HG03565 (cell line): Measurements from ENCODE around the gene LMO7.

Source experiments
- ATAC-seq: cut with Tn5 transposase; IDR thresholded peaks from one replicate; pipeline ENCODE4 v1.9.1; 2021; ENCODE audit warnings: mild to moderate bottlenecking, moderate library complexity; ENCODE audit not compliant: unreplicated experiment

Gene LMO7

GRCh38 chr13:75796825-75797224 is 160.7 kb downstream of the LMO7 start:
- no peak for ATAC-seq

GRCh38 chr13:75797239-75797638 is 161.1 kb downstream of the LMO7 start:
- no peak for ATAC-seq

- ATAC-seq: no peak
Observed at GRCh38 chr13:75797719-75798118, 161.6 kb downstream of the LMO7 start.

- ATAC-seq: no peak
Observed at GRCh38 chr13:75798353-75799255, 162.5 kb downstream of the LMO7 start.

- no peak for ATAC-seq
Observed at GRCh38 chr13:75800545-75800944, 164.4 kb downstream of the LMO7 start.

- ATAC-seq: no peak
Observed at GRCh38 chr13:75801388-75801945, 165.3 kb downstream of the LMO7 start.

GRCh38 chr13:75802161-75802560 is 166.0 kb downstream of the LMO7 start:
- ATAC-seq: no peak

- peak; percentile 77 for ATAC-seq
Observed at GRCh38 chr13:75803164-75803611, 167.1 kb downstream of the LMO7 start.

- ATAC-seq: no peak
Observed at GRCh38 chr13:75804054-75804453, 167.9 kb downstream of the LMO7 start.

- no peak for ATAC-seq
Observed at GRCh38 chr13:75804605-75805004, 168.5 kb downstream of the LMO7 start.

- ATAC-seq: no peak
Observed at GRCh38 chr13:75806117-75806516, 170.0 kb downstream of the LMO7 start.

GRCh38 chr13:75811361-75811760 is 175.2 kb downstream of the LMO7 start:
- ATAC-seq: no peak

- ATAC-seq: no peak
Observed at GRCh38 chr13:75811841-75812240, 175.7 kb downstream of the LMO7 start.

GRCh38 chr13:75812751-75813181 is 176.6 kb downstream of the LMO7 start:
- no peak for ATAC-seq

- no peak for ATAC-seq
Observed at GRCh38 chr13:75813323-75813722, 177.2 kb downstream of the LMO7 start.

GRCh38 chr13:75818179-75818967 is 182.2 kb downstream of the LMO7 start:
- ATAC-seq: no peak

GRCh38 chr13:75818968-75819225 is 182.8 kb downstream of the LMO7 start:
- no peak for ATAC-seq

GRCh38 chr13:75825161-75825560 is 189.0 kb downstream of the LMO7 start:
- no peak for ATAC-seq

GRCh38 chr13:75825594-75825993 is 189.5 kb downstream of the LMO7 start:
- ATAC-seq: no peak

- no peak for ATAC-seq
Observed at GRCh38 chr13:75826391-75826790, 190.3 kb downstream of the LMO7 start.

GRCh38 chr13:75829830-75830229 is 193.7 kb downstream of the LMO7 start:
- ATAC-seq: no peak

GRCh38 chr13:75830842-75831241 is 194.7 kb downstream of the LMO7 start:
- no peak for ATAC-seq
